ENCODE measurements around the gene CARD10. TPM values are rescaled to one million over a fixed set of nuclear protein-coding genes. Genes with fewer than 3 reads are reported as not detected.
A peak's percentile ranks its signal among the peaks of the same experiment; 100 is the strongest.

Gene CARD10
- total and polyA plus RNA-seq, 2 of the 13 experiments (the other 11 are each of a cell fraction or from before 2014, with no cell fraction given), result 35.2 to 55.8 TPM

DNA sequence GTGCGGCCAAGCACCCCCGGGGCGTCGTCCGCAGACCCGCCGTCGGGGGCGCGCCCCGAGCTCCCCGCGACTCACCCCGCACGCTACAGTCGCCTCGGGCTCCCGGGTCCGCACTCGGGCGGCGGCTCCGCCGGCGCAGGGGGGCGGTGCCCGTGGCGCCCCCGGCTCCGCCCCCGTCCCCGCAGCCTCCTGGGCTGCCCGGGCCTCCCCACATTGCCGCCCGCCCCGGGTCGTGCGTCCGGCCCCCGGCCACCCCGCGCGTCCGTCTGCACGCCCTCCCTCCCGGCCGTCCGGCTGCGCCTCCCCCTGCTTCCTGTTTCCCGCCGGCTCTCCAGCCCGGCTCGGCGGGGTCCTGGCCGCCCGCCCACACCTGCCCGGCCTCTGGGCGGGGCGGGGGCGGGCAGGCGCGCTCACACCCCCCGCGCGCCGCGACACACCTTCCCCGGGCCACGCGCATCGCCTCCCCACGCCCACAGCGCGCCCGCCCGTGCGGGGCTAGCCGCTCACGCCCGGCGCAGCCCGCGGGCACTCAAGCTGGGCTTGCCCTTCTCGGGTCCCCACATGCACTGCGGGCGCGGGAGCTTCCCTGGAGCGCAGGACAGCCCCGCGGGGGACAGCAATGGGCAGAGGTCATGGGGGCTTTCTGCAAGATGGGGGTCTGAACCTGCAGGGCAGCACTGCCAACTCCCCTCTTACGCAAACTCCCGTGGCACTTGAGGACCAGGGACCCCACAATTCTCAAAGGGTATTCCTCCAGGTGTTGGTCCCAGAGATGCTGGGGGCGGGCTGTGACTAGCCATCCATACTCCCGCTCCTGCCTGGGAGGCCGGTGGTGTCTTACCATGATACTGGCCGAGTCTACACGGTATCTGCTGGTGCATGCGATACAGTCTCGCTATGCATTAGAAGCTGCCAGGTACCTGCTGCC, at the start of gene CARD10 (continued):
- TF ChIP-seq KLF16 (CRISPR knock-in tag; IDR thresholded peaks at IDR 0.05) (no peak), ZSCAN25 (CRISPR knock-in tag; IDR thresholded peaks at IDR 0.05) (peak; percentile 93), GPN1 (CRISPR knock-in tag; IDR thresholded peaks at IDR 0.05; ENCODE audit: borderline replicate concordance) (no peak), ZNF446 (CRISPR knock-in tag; IDR thresholded peaks at IDR 0.05) (peak; percentile 28; the same call in 1 of the 2 replicates), FOXA1 (IDR thresholded peaks at IDR 0.05) (no peak), FOXA1 (CRISPR knock-in tag; IDR thresholded peaks at IDR 0.05) (no peak), MATR3 (CRISPR knock-in tag; IDR thresholded peaks at IDR 0.05) (no peak), ZBTB7B (CRISPR knock-in tag; IDR thresholded peaks at IDR 0.05) (0 out of 2 replicates have a peak, but pooled peaks have one; percentile 10), PHB2 (IDR thresholded peaks at IDR 0.05; ENCODE audit: partially characterized antibody) (no peak), ZNF354B (CRISPR knock-in tag; IDR thresholded peaks at IDR 0.05) (0 out of 2 replicates have a peak, but pooled peaks have one; percentile 32), KLF9 (CRISPR knock-in tag; IDR thresholded peaks at IDR 0.05; ENCODE audit: low read depth) (no peak), THAP11 (CRISPR knock-in tag; IDR thresholded peaks at IDR 0.05) (0 out of 2 replicates have a peak, but pooled peaks have one; percentile 14), KMT2A (CRISPR knock-in tag; IDR thresholded peaks at IDR 0.05) (no peak), ZBTB38 (CRISPR knock-in tag; IDR thresholded peaks at IDR 0.05) (peak; percentile 41; the same call in 1 of the 2 replicates)
- TF ChIP-seq, protein P1, sequence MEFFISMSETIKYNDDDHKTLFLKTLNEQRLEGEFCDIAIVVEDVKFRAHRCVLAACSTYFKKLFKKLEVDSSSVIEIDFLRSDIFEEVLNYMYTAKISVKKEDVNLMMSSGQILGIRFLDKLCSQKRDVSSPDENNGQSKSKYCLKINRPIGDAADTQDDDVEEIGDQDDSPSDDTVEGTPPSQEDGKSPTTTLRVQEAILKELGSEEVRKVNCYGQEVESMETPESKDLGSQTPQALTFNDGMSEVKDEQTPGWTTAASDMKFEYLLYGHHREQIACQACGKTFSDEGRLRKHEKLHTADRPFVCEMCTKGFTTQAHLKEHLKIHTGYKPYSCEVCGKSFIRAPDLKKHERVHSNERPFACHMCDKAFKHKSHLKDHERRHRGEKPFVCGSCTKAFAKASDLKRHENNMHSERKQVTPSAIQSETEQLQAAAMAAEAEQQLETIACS (CRISPR knock-in tag; IDR thresholded peaks at IDR 0.05), result 0 out of 2 replicates have a peak, but pooled peaks have one; percentile 43
- TF ChIP-seq, protein P2, sequence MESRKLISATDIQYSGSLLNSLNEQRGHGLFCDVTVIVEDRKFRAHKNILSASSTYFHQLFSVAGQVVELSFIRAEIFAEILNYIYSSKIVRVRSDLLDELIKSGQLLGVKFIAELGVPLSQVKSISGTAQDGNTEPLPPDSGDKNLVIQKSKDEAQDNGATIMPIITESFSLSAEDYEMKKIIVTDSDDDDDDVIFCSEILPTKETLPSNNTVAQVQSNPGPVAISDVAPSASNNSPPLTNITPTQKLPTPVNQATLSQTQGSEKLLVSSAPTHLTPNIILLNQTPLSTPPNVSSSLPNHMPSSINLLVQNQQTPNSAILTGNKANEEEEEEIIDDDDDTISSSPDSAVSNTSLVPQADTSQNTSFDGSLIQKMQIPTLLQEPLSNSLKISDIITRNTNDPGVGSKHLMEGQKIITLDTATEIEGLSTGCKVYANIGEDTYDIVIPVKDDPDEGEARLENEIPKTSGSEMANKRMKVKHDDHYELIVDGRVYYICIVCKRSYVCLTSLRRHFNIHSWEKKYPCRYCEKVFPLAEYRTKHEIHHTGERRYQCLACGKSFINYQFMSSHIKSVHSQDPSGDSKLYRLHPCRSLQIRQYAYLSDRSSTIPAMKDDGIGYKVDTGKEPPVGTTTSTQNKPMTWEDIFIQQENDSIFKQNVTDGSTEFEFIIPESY (CRISPR knock-in tag; IDR thresholded peaks at IDR 0.05), result no peak
- TF ChIP-seq, protein P3, sequence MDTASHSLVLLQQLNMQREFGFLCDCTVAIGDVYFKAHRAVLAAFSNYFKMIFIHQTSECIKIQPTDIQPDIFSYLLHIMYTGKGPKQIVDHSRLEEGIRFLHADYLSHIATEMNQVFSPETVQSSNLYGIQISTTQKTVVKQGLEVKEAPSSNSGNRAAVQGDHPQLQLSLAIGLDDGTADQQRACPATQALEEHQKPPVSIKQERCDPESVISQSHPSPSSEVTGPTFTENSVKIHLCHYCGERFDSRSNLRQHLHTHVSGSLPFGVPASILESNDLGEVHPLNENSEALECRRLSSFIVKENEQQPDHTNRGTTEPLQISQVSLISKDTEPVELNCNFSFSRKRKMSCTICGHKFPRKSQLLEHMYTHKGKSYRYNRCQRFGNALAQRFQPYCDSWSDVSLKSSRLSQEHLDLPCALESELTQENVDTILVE (CRISPR knock-in tag; IDR thresholded peaks at IDR 0.05), result peak; percentile 71; the same call in 1 of the 2 replicates
- TF ChIP-seq, protein P4, sequence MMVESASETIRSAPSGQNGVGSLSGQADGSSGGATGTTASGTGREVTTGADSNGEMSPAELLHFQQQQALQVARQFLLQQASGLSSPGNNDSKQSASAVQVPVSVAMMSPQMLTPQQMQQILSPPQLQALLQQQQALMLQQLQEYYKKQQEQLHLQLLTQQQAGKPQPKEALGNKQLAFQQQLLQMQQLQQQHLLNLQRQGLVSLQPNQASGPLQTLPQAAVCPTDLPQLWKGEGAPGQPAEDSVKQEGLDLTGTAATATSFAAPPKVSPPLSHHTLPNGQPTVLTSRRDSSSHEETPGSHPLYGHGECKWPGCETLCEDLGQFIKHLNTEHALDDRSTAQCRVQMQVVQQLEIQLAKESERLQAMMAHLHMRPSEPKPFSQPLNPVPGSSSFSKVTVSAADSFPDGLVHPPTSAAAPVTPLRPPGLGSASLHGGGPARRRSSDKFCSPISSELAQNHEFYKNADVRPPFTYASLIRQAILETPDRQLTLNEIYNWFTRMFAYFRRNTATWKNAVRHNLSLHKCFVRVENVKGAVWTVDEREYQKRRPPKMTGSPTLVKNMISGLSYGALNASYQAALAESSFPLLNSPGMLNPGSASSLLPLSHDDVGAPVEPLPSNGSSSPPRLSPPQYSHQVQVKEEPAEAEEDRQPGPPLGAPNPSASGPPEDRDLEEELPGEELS (CRISPR knock-in tag; IDR thresholded peaks at IDR 0.05), result no peak
- TF ChIP-seq, protein P5, sequence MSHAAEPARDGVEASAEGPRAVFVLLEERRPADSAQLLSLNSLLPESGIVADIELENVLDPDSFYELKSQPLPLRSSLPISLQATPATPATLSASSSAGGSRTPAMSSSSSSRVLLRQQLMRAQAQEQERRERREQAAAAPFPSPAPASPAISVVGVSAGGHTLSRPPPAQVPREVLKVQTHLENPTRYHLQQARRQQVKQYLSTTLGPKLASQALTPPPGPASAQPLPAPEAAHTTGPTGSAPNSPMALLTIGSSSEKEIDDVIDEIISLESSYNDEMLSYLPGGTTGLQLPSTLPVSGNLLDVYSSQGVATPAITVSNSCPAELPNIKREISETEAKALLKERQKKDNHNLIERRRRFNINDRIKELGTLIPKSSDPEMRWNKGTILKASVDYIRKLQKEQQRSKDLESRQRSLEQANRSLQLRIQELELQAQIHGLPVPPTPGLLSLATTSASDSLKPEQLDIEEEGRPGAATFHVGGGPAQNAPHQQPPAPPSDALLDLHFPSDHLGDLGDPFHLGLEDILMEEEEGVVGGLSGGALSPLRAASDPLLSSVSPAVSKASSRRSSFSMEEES (CRISPR knock-in tag; IDR thresholded peaks at IDR 0.05), result no peak; the same call in 1 of the 2 replicates
- TF ChIP-seq, protein P6, sequence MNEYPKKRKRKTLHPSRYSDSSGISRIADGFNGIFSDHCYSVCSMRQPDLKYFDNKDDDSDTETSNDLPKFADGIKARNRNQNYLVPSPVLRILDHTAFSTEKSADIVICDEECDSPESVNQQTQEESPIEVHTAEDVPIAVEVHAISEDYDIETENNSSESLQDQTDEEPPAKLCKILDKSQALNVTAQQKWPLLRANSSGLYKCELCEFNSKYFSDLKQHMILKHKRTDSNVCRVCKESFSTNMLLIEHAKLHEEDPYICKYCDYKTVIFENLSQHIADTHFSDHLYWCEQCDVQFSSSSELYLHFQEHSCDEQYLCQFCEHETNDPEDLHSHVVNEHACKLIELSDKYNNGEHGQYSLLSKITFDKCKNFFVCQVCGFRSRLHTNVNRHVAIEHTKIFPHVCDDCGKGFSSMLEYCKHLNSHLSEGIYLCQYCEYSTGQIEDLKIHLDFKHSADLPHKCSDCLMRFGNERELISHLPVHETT (CRISPR knock-in tag; conservative IDR thresholded peaks at IDR 0.05), result no peak; the same call in 1 of the 2 replicates

All from HepG2 (cell line).